ENCODE measurements around the gene UHRF1. TPM values are rescaled to one million over a fixed set of nuclear protein-coding genes. Genes with fewer than 3 reads are reported as not detected.

UHRF1 gene
- total RNA-seq, 1 donor from 2014 or later, result 10.4 TPM

GRCh38 chr19:4913996-4914735, 4.9 kb downstream of the UHRF1 start:
- Mint-ChIP-seq H3K9me3 (ENCODE audit: unreplicated experiment) (no peaks in the 10 kb centered on the region), H3K4me1 (ENCODE audit: low read depth, unreplicated experiment) (peaks cover 13% of the 10 kb centered on the region), H3K36me3 (ENCODE audit: unreplicated experiment) (no peaks in the 10 kb centered on the region), H3K27me3 (ENCODE audit: unreplicated experiment) (no peaks in the 10 kb centered on the region), H3K4me3 (ENCODE audit: unreplicated experiment) (no peak overlapping the region), H3K27ac (ENCODE audit: unreplicated experiment) (no peak overlapping the region)
- no peak for DNase-seq
- TF ChIP-seq CTCF (IDR thresholded peaks at IDR 0.05; ENCODE audit: partially characterized antibody, unreplicated experiment), result no peak

GRCh38 chr19:4914736-4915501, 5.6 kb downstream of the UHRF1 start:
- Mint-ChIP-seq H3K4me3 (ENCODE audit: unreplicated experiment) (no peak overlapping the region), H3K4me1 (ENCODE audit: low read depth, unreplicated experiment) (peaks cover 13% of the 10 kb centered on the region), H3K27me3 (ENCODE audit: unreplicated experiment) (no peaks in the 10 kb centered on the region), H3K27ac (ENCODE audit: unreplicated experiment) (no peak overlapping the region), H3K36me3 (ENCODE audit: unreplicated experiment) (no peaks in the 10 kb centered on the region), H3K9me3 (ENCODE audit: unreplicated experiment) (no peaks in the 10 kb centered on the region)
- DNase-seq, result no peak
- TF ChIP-seq CTCF (IDR thresholded peaks at IDR 0.05; ENCODE audit: partially characterized antibody, unreplicated experiment), result no peak

DNA sequence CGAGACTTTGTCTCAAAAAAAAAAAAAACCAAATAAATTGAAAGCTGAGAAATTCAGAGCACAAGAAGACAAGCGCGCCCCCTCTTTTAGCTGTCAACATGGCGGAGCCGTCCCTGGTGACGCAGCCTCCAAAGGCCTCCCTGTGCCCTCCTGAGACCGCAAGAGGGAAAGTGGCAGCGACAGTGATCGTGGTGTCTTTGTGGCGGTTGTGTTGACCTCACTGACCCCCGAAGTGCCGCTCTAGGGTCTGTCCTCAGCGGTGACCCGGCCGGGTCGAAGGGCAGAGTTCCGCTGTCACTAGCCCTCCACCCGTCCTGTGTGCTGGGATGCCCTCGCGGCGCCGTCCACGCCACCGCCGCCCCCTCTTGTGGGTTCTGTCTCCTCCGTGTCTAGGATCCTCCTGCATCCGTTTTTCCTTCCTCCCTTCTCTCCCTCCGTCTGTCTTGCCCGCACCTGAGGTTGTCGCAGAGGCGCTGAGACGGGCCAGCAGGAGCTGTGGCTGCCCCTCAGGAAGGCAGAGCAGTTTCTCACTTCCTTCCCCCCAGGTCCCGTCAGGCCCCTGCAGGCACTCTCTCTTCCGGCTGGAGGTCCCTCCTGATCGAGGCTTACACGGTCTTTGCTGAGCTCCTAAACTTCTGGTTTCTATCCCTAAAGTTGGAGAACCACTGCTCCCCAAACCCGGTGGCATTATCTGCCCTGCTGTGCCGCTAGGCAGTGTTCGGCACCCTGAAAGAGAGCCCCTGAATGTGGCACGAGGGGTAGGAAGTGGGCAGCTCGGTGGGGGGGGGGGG, 7.2 kb downstream of the UHRF1 start:
- H3K4me3 Mint-ChIP-seq (ENCODE audit: unreplicated experiment), result no peak overlapping the region
- no peak for DNase-seq
- no peaks in the 10 kb centered on the region for H3K27me3 Mint-ChIP-seq (ENCODE audit: unreplicated experiment)
- peaks cover 9% of the 10 kb centered on the region for H3K4me1 Mint-ChIP-seq (ENCODE audit: low read depth, unreplicated experiment)
- H3K27ac Mint-ChIP-seq (ENCODE audit: unreplicated experiment), result no peak overlapping the region
- no peaks in the 10 kb centered on the region for H3K9me3 Mint-ChIP-seq (ENCODE audit: unreplicated experiment)
- TF ChIP-seq CTCF (IDR thresholded peaks at IDR 0.05; ENCODE audit: partially characterized antibody, unreplicated experiment), result no peak
- no peaks in the 10 kb centered on the region for H3K36me3 Mint-ChIP-seq (ENCODE audit: unreplicated experiment)

DNA sequence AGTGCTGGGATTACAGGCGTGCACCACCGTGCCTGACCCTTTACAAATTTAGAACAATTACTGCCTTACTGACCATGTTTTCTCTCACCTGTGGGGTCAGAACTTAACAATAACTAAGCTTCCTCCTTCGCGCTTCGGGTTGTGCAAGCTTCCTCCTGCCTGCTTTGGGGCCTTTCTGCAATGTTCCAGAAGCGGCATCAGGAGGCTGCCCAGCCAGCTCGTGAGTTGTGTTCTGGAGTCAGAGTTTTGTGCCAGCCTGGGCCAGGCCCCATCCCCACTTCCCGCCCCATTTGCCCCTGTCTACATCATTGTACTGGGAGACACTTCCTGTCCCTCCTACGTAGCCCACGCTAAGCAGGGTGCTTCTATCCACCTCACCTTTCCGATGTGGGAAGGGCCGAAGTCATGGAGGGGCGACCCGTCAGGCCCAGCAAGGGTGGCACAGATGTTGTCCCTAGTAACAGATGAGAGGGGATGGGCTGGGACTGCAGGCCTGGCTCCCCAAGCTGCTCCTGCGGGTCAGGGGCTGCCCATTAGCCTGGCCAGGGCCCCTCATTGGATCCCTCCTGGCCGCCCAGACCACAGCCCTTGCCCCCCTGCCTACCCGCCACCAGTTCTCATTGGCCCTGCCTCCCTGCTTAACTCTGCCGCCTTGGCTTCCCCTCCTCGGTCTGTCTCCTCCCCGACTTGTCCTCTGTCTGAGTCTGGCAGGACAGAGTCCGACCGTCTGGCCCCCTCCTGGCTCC, 13.4 kb downstream of the UHRF1 start:
- Mint-ChIP-seq H3K27me3 (ENCODE audit: unreplicated experiment) (peaks cover 9% of the 10 kb centered on the region), H3K36me3 (ENCODE audit: unreplicated experiment) (no peaks in the 10 kb centered on the region), H3K4me1 (ENCODE audit: low read depth, unreplicated experiment) (peaks cover 9% of the 10 kb centered on the region), H3K4me3 (ENCODE audit: unreplicated experiment) (peak overlapping the region; percentile 46), H3K9me3 (ENCODE audit: unreplicated experiment) (peaks cover 10% of the 10 kb centered on the region), H3K27ac (ENCODE audit: unreplicated experiment) (peak overlapping the region; percentile 94)
- peak; percentile 77 for DNase-seq
- no peak for TF ChIP-seq CTCF (IDR thresholded peaks at IDR 0.05; ENCODE audit: partially characterized antibody, unreplicated experiment)
